HepG2 (cell line): ENCODE measurements around the gene AGRP.

Experiments
- CHD2 ChIP-seq: IDR thresholded peaks from 2 replicates; pipeline ENCODE4 v1.6.1; 2011; ENCODE audit warnings: low read depth, low read length, improper control_type of control experiment
- EP300 ChIP-seq, 3 experiments: sonication (generic) in 1 of 3; formaldehyde crosslinking in 1 of 3; IDR thresholded peaks; 2 replicates each; pipeline versions ENCODE4 v1.5.1 to v1.6.1; 2011 to 2020; ENCODE audit warnings: low read depth in 2 of 3, low read length in 2 of 3, borderline replicate concordance in 1 of 3, improper control_type of control experiment in 1 of 3, mild to moderate bottlenecking in 1 of 3, missing genetic modification reagents in 1 of 3, moderate library complexity in 1 of 3
- NPAS2 ChIP-seq: sonication (generic); formaldehyde crosslinking; IDR thresholded peaks from 2 replicates; pipeline ENCODE4 v1.8.0; 2022; ENCODE audit warnings: mild to moderate bottlenecking, missing genetic modification reagents, borderline replicate concordance
- PRPF4 ChIP-seq: fragments of 200-400 bp; formaldehyde crosslinking; IDR thresholded peaks from 2 replicates; pipeline ENCODE4 v1.6.1; 2016; ENCODE audit warnings: low read length, low read depth; ENCODE audit not compliant: poor library complexity, severe bottlenecking
- SMARCE1 ChIP-seq: fragments of 450-650 bp; IDR thresholded peaks from 2 replicates; pipeline ENCODE4 v1.6.1; 2017; ENCODE audit warnings: borderline replicate concordance
- SPEN ChIP-seq: sonication (generic); formaldehyde crosslinking; IDR thresholded peaks from 2 replicates; pipeline ENCODE4 v1.5.1; 2020; ENCODE audit warnings: low read depth, mild to moderate bottlenecking, missing genetic modification reagents
- ZNF644 ChIP-seq: IDR thresholded peaks from 2 replicates; pipeline ENCODE4 v1.6.1; 2016; ENCODE audit warnings: low read depth
- ZNF660 ChIP-seq: sonication (generic); formaldehyde crosslinking; IDR thresholded peaks from 2 replicates; pipeline ENCODE4 v1.5.1; 2020; ENCODE audit warnings: mild to moderate bottlenecking, low read depth, missing genetic modification reagents, borderline replicate concordance
- ZZZ3 ChIP-seq: sonication (generic); formaldehyde crosslinking; IDR thresholded peaks from 2 replicates; pipeline ENCODE4 v1.4.0; 2020; ENCODE audit warnings: missing genetic modification reagents, mild to moderate bottlenecking, borderline replicate concordance
- TF ChIP-seq, protein P1 (sequence below): sonication (generic); formaldehyde crosslinking; conservative IDR thresholded peaks from 2 replicates; pipeline ENCODE4 v1.8.0; 2022; ENCODE audit warnings: mild to moderate bottlenecking, moderate library complexity, missing genetic modification reagents
- TF ChIP-seq, protein P2 (sequence below): sonication (generic); formaldehyde crosslinking; IDR thresholded peaks from 2 replicates; pipeline ENCODE4 v1.5.0; 2020; ENCODE audit warnings: mild to moderate bottlenecking, missing genetic modification reagents, moderate library complexity
- TF ChIP-seq, protein P3 (sequence below): sonication (generic); formaldehyde crosslinking; IDR thresholded peaks from 2 replicates; pipeline ENCODE4 v1.8.1; 2022; ENCODE audit warnings: mild to moderate bottlenecking, missing genetic modification reagents

DNA sequence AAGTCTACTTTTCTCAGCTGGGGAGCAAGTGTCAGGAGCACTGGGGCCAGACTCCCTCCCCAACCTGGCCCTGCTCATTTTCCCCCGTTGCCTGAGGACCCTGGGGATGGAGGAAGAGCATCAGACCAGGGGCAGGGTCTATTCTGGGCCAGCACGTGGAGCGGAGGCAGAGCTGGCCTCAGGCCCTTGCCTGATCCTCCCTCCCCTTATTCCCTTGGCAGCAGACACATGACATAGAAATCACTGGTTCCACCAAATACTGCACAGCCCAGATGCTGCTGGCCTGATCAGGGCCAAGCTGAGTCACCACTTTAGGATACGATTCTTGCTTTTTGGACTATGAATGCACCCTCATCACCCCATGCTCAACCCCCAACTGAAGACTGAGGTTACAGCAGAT, 15.8 kb upstream of the AGRP start:
- TF ChIP-seq ZZZ3 (CRISPR knock-in tag) (no peak), ZNF660 (CRISPR knock-in tag) (no peak), SMARCE1 (no peak), SPEN (no peak), ZNF644 (CRISPR knock-in tag) (no peak), PRPF4 (no peak), NPAS2 (no peak), EP300 (IDR thresholded peaks at IDR 0.05; ENCODE audit: low read depth in 2 of 2, low read length in 2 of 2) (no peak), EP300 (CRISPR knock-in tag; IDR thresholded peaks at IDR 0.05; ENCODE audit: borderline replicate concordance) (no peak), CHD2 (no peak)
- TF ChIP-seq, protein P1, sequence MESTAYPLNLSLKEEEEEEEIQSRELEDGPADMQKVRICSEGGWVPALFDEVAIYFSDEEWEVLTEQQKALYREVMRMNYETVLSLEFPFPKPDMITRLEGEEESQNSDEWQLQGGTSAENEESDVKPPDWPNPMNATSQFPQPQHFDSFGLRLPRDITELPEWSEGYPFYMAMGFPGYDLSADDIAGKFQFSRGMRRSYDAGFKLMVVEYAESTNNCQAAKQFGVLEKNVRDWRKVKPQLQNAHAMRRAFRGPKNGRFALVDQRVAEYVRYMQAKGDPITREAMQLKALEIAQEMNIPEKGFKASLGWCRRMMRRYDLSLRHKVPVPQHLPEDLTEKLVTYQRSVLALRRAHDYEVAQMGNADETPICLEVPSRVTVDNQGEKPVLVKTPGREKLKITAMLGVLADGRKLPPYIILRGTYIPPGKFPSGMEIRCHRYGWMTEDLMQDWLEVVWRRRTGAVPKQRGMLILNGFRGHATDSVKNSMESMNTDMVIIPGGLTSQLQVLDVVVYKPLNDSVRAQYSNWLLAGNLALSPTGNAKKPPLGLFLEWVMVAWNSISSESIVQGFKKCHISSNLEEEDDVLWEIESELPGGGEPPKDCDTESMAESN (CRISPR knock-in tag) = no peak
- TF ChIP-seq, protein P2, sequence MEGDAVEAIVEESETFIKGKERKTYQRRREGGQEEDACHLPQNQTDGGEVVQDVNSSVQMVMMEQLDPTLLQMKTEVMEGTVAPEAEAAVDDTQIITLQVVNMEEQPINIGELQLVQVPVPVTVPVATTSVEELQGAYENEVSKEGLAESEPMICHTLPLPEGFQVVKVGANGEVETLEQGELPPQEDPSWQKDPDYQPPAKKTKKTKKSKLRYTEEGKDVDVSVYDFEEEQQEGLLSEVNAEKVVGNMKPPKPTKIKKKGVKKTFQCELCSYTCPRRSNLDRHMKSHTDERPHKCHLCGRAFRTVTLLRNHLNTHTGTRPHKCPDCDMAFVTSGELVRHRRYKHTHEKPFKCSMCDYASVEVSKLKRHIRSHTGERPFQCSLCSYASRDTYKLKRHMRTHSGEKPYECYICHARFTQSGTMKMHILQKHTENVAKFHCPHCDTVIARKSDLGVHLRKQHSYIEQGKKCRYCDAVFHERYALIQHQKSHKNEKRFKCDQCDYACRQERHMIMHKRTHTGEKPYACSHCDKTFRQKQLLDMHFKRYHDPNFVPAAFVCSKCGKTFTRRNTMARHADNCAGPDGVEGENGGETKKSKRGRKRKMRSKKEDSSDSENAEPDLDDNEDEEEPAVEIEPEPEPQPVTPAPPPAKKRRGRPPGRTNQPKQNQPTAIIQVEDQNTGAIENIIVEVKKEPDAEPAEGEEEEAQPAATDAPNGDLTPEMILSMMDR (CRISPR knock-in tag) = no peak
- TF ChIP-seq, protein P3, sequence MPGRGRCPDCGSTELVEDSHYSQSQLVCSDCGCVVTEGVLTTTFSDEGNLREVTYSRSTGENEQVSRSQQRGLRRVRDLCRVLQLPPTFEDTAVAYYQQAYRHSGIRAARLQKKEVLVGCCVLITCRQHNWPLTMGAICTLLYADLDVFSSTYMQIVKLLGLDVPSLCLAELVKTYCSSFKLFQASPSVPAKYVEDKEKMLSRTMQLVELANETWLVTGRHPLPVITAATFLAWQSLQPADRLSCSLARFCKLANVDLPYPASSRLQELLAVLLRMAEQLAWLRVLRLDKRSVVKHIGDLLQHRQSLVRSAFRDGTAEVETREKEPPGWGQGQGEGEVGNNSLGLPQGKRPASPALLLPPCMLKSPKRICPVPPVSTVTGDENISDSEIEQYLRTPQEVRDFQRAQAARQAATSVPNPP = no peak
